Esophagus squamous epithelium (tissue), 4 donors: ENCODE measurements around the gene NKG7.

ENCODE experiments used
- CTCF ChIP-seq, 6 experiments: fragments of 450-650 bp in 4 of 6; fragments of 200-600 bp in 2 of 6; sonication (generic) in 2 of 6; IDR thresholded peaks; one replicate each; pipeline ENCODE4 v1.5.1; 2016 to 2019; ENCODE audit warnings: antibody characterized with exemption in 6 of 6, mild to moderate bottlenecking in 4 of 6, moderate library complexity in 4 of 6
- POLR2A ChIP-seq, 4 donors: fragments of 450-650 bp; IDR thresholded peaks; one replicate each; pipeline ENCODE4 v1.6.1; 2017; ENCODE audit warnings: antibody characterized with exemption in 4 of 4, mild to moderate bottlenecking in 4 of 4, moderate library complexity in 3 of 4

GRCh38 chr19:51402117-51402516 lies 29.7 kb upstream of the NKG7 start:
- no peak for TF ChIP-seq POLR2A (IDR thresholded peaks at IDR 0.05)
- no peak for TF ChIP-seq CTCF (IDR thresholded peaks at IDR 0.05)
